Fibroblast of villous mesenchyme (primary cell): ENCODE results near the gene KDELR1. TPM values are rescaled to one million over a fixed set of nuclear protein-coding genes. Genes with fewer than 3 reads are reported as not detected.

Experiments
- DNase-seq: peaks from one replicate; pipeline ENCODE4 v3.0.0-alpha.2; 2010; ENCODE audit warnings: low read depth
- H3K4me3 ChIP-seq: 2 replicates; pipeline ENCODE4 v1.5.1; 2011; ENCODE audit warnings: low read depth, mild to moderate bottlenecking, low read length
- total RNA-seq: library from RNA; depleted of rRNA; stranded (reverse); fragments of >200 nt; gene quantifications from 2 replicates; pipeline ENCODE4 v1.2.3, GENCODE V29; 2012
- TF ChIP-seq, protein P1 (sequence below): IDR thresholded peaks from 2 replicates; pipeline ENCODE4 v1.5.1; 2012; ENCODE audit warnings: low read depth, mild to moderate bottlenecking, low read length; ENCODE audit not compliant: insufficient read depth

Gene KDELR1
- total RNA-seq, 1 donor, result 111 TPM

DNA sequence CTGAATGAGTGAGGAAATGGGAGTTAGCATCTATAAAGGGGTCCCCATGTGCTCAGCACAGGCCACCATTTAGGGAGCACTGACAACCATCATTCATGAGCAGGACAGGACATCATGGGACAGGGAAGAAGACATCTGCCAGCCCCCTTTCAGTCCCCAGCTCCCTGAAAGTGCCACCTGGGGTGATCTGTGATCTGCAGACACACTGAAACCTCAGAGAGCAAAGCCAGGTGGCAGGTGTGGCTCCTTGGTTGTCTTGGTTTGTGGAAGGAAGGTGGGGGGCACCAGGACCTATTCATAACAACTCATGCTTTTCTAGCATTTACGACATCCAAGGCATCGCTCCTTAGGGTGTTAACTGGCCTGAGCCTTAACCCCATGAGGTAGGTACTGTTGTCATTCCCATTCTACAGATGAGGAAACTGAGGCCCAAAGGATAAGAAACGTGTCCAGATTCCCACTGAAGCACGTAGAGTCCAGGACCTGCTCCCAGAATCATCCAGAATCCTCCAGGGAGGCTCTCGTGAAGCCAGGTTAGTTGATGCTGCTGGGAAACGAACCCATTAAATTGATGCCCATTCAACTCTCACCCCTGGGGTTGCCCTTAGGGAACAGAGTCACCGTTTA is 5.8 kb downstream of the KDELR1 start:
- no peak overlapping the region for H3K4me3 ChIP-seq
- no peak for DNase-seq
- TF ChIP-seq, protein P1, sequence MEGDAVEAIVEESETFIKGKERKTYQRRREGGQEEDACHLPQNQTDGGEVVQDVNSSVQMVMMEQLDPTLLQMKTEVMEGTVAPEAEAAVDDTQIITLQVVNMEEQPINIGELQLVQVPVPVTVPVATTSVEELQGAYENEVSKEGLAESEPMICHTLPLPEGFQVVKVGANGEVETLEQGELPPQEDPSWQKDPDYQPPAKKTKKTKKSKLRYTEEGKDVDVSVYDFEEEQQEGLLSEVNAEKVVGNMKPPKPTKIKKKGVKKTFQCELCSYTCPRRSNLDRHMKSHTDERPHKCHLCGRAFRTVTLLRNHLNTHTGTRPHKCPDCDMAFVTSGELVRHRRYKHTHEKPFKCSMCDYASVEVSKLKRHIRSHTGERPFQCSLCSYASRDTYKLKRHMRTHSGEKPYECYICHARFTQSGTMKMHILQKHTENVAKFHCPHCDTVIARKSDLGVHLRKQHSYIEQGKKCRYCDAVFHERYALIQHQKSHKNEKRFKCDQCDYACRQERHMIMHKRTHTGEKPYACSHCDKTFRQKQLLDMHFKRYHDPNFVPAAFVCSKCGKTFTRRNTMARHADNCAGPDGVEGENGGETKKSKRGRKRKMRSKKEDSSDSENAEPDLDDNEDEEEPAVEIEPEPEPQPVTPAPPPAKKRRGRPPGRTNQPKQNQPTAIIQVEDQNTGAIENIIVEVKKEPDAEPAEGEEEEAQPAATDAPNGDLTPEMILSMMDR, result no peak

DNA sequence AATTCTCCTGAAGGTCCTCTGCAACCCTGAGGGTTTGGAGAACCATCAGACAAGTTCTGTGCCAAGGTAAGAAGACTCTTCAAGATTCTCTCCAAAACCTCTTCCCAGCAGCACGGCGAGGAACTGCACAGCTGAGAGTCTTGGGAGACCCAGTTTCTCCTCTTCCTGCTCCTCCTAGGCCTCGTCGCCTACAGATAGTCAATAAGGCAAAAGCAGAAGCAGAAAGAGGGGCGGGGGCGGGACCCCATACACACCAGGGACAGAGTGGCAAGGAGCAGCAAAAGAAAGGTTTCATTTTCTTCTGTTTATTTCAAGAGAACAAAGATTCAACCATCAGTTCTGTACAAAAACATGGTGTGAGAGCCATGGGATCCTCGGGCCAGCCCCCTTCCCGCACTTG is 9.1 kb downstream of the KDELR1 start:
- H3K4me3 ChIP-seq, result no peak overlapping the region
- no peak for DNase-seq
- TF ChIP-seq, protein P1, result no peak

DNA sequence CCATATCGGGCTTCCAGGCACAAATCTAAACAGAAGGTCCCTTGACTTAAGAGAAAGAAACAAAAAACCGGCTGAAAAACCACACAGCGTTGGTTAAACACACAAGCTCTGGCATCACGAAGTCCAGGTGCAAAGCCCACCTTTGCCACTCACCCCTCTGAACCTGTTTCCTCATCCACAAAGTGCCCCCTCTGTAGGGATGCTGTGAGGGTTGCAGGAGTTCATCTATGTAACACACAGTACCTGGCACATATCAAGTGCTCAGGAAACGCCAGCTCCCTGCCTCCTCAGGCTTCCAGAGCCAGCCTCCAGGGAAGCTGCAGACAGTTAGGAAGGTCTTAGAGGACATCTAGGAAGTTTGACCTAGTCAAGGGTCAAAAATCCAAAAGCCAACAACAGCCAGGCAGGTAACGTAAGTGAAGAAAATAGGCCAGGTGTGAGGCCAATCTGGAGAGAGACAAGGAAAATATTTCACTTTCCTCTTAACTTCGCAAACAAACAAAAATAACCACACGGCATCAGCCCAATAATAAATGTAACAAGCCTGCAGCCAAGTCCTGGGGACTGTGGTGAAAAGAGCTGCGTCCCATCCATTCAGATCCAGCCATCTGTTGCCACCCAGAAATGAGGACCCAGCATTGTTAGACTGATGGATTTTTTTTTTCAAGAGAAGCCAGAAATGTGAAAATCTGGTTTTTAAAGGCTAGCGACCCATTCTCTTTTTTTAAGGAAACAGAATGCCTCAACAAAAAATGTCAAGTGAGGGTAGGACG is 10.0 kb downstream of the KDELR1 start:
- no peak for DNase-seq
- H3K4me3 ChIP-seq, result no peak overlapping the region
- TF ChIP-seq, protein P1, result no peak

DNA sequence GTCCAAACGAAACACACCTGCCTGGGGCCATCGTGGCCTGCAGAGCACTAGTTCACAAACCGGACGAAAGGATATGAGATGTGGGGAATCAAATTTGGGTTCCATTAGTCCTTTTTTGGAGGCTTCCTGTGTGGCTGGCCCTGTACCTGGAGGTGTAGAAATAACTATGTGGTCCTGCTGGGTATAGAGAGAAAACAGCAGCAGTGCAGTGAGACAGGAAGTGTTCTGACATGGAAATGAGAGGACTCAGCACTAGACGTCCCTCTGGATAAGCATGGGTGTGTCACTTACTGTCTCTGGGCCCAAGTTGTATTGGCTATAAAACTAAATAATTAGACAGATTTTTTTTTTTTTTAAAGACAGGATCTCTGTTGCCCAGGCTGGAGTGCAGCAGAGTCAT is 12.3 kb downstream of the KDELR1 start:
- H3K4me3 ChIP-seq, result no peak overlapping the region
- DNase-seq, result no peak
- TF ChIP-seq, protein P1, result no peak

DNA sequence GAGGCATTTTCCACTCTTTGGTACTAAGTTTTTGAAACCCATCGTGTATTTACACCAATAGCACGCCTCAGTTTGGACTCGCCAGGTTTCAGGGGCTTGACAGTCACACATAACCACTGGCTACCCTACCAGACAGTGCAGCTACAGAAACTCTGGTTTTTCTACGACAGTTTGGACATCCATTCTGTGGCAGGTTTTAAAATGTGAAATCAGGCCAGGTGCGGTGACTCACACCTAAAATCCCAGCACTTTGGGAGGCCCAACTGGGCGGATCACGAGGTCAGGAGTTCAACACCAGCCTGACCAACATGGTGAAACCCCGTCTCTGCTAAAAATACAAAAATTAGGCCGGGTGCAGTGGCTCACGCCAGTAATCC is 13.2 kb downstream of the KDELR1 start:
- TF ChIP-seq, protein P1, result no peak
- DNase-seq, result no peak
- no peak overlapping the region for H3K4me3 ChIP-seq

DNA sequence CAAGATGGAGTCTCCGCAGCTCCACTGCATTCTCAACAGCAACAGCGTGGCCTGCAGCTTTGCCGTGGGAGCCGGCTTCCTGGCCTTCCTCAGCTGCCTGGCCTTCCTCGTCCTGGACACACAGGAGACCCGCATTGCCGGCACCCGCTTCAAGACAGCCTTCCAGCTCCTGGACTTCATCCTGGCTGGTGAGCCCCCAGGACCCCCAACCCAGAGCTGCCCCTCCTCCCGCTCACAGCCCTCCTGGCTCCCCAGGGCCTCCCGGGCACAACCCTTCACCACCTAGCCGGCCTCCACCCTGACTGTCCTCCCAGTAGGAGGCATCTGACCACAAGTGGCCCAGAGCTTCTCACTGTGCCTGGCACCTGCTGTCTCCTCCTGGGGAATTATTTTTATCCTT is 17.8 kb downstream of the KDELR1 start:
- H3K4me3 ChIP-seq, result no peak overlapping the region
- DNase-seq, result no peak
- TF ChIP-seq, protein P1, result no peak
